Activated CD4-positive, CD25-positive, alpha-beta regulatory T cell treated with anti-CD3 and anti-CD28 coated beads, Interleukin-2, amount 50 U/mL, for 72 hours (primary cell): Measurements from ENCODE around the gene RARB.

Source experiments
- DNase-seq: peaks from one replicate; pipeline ENCODE4 v3.0.0; 2021

RARB gene

GRCh38 chr3:25427942-25428788 is at the start of gene RARB:
Gene RARB (plus strand): TSS chr3:25428263. CDS start chr3:25428732, 469 bp downstream.
- no peak for DNase-seq

GRCh38 chr3:25378786-25379311 is 49.2 kb upstream of the RARB start:
- no peak for DNase-seq

- DNase-seq, result no peak
Measured at GRCh38 chr3:25380222-25380739, 47.8 kb upstream of the RARB start.

GRCh38 chr3:25381083-25381482 is 47.0 kb upstream of the RARB start:
- no peak for DNase-seq

GRCh38 chr3:25384471-25384870 is 43.6 kb upstream of the RARB start:
- DNase-seq, result no peak

GRCh38 chr3:25385807-25386460 is 42.1 kb upstream of the RARB start:
- no peak for DNase-seq

GRCh38 chr3:25386686-25387255 is 41.3 kb upstream of the RARB start:
- no peak for DNase-seq

GRCh38 chr3:25390605-25391004 is 37.5 kb upstream of the RARB start:
- no peak for DNase-seq

- no peak for DNase-seq
Measured at GRCh38 chr3:25396251-25396650, 31.8 kb upstream of the RARB start.

GRCh38 chr3:25396686-25397085 is 31.4 kb upstream of the RARB start:
- DNase-seq, result no peak

- no peak for DNase-seq
Measured at GRCh38 chr3:25397150-25397549, 30.9 kb upstream of the RARB start.

GRCh38 chr3:25400587-25400986 is 27.5 kb upstream of the RARB start:
- no peak for DNase-seq

- DNase-seq, result no peak
Measured at GRCh38 chr3:25403968-25404367, 24.1 kb upstream of the RARB start.

- no peak for DNase-seq
Measured at GRCh38 chr3:25404569-25404968, 23.5 kb upstream of the RARB start.

GRCh38 chr3:25405335-25405734 is 22.7 kb upstream of the RARB start:
- DNase-seq, result no peak

- no peak for DNase-seq
Measured at GRCh38 chr3:25410703-25411102, 17.4 kb upstream of the RARB start.

GRCh38 chr3:25412269-25412668 is 15.8 kb upstream of the RARB start:
- DNase-seq, result no peak

GRCh38 chr3:25416176-25416575 is 11.9 kb upstream of the RARB start:
- no peak for DNase-seq

- DNase-seq, result no peak
Measured at GRCh38 chr3:25418596-25418995, 9.5 kb upstream of the RARB start.

- no peak for DNase-seq
Measured at GRCh38 chr3:25419251-25419650, 8.8 kb upstream of the RARB start.

GRCh38 chr3:25420147-25420546 is 7.9 kb upstream of the RARB start:
- DNase-seq, result no peak

- DNase-seq, result no peak
Measured at GRCh38 chr3:25420885-25421284, 7.2 kb upstream of the RARB start.

- no peak for DNase-seq
Measured at GRCh38 chr3:25421747-25422146, 6.3 kb upstream of the RARB start.
